CD14-positive monocyte (primary cell): ENCODE results near the gene POLR3A. TPM values are rescaled to one million over a fixed set of nuclear protein-coding genes. Genes with fewer than 3 reads are reported as not detected.

ENCODE experiments used
- DNase-seq, 3 donors: peaks; one replicate each; pipeline ENCODE4 v3.0.0-alpha.2; 2011 to 2022
- H2AFZ ChIP-seq: 2 replicates; pipeline ENCODE4 v1.6.0; 2012; ENCODE audit warnings: mild to moderate bottlenecking, low read depth, low read length, inconsistent platforms; ENCODE audit not compliant: insufficient read depth, poor library complexity, severe bottlenecking
- H3K27ac ChIP-seq, 2 donors: 1 replicate in 1 of 2; 2 replicates in 1 of 2; pipeline ENCODE4 v1.5.1; 2012 to 2013; ENCODE audit warnings: low read length in 2 of 2, control low read depth in 1 of 2, inconsistent platforms in 1 of 2, low read depth in 1 of 2, mild to moderate bottlenecking in 1 of 2
- H3K27me3 ChIP-seq, 2 donors: one replicate each; pipeline versions ENCODE4 v1.6.0 to v1.6.1; 2011 to 2013; ENCODE audit warnings: low read length in 2 of 2; ENCODE audit not compliant: control insufficient read depth in 2 of 2, insufficient read depth in 2 of 2
- H3K36me3 ChIP-seq, 2 donors: replicated peaks in 1 of 2; 1 replicate in 1 of 2; 2 replicates in 1 of 2; pipeline versions ENCODE4 v1.5.1 to v1.6.1; 2012 to 2013; ENCODE audit warnings: low read length in 2 of 2, control low read depth in 1 of 2, inconsistent platforms in 1 of 2, mild to moderate bottlenecking in 1 of 2; ENCODE audit not compliant: insufficient read depth in 2 of 2, control insufficient read depth in 1 of 2
- H3K4me1 ChIP-seq, 2 donors: 1 replicate in 1 of 2; 2 replicates in 1 of 2; pipeline versions ENCODE4 v1.5.1 to v1.6.1; 2012 to 2013; ENCODE audit warnings: low read length in 2 of 2, control low read depth in 1 of 2, inconsistent platforms in 1 of 2, mild to moderate bottlenecking in 1 of 2, moderate library complexity in 1 of 2; ENCODE audit not compliant: insufficient read depth in 2 of 2, control insufficient read depth in 1 of 2
- H3K4me2 ChIP-seq: replicated peaks from 2 replicates; pipeline ENCODE3; 2012; ENCODE audit warnings: low read length, moderate library complexity, mild to moderate bottlenecking; ENCODE audit not compliant: poor library complexity, severe bottlenecking; ENCODE audit errors: extremely low read depth
- H3K4me3 ChIP-seq, 3 experiments: fragments of 200-600 bp in 1 of 3; sonication (generic) in 1 of 3; replicated peaks in 1 of 3; 1 replicate in 2 of 3; 2 replicates in 1 of 3; pipeline ENCODE4 v1.5.1; 2011 to 2013; ENCODE audit warnings: low read length in 3 of 3, mild to moderate bottlenecking in 3 of 3, control low read depth in 2 of 3, low read depth in 2 of 3, inconsistent platforms in 1 of 3, moderate library complexity in 1 of 3
- H3K79me2 ChIP-seq: 2 replicates; pipeline ENCODE4 v1.6.0; 2012; ENCODE audit warnings: mild to moderate bottlenecking, control low read depth, inconsistent platforms, low read length, moderate library complexity; ENCODE audit not compliant: insufficient read depth
- H3K9ac ChIP-seq: 2 replicates; pipeline ENCODE4 v1.6.0; 2017; ENCODE audit warnings: low read length, mild to moderate bottlenecking; ENCODE audit not compliant: insufficient read depth, poor library complexity, severe bottlenecking
- H3K9me3 ChIP-seq, 2 donors: replicated peaks in 1 of 2; 1 replicate in 1 of 2; 2 replicates in 1 of 2; pipeline versions ENCODE4 v1.5.1 to v1.6.1; 2012 to 2013; ENCODE audit warnings: low read length in 2 of 2, control low read depth in 1 of 2; ENCODE audit not compliant: control insufficient read depth in 1 of 2, insufficient read depth in 1 of 2
- H4K20me1 ChIP-seq: 2 replicates; pipeline ENCODE4 v1.6.0; 2012; ENCODE audit warnings: mild to moderate bottlenecking, low read length, control low read depth, moderate library complexity; ENCODE audit not compliant: insufficient read depth
- H3K27ac Mint-ChIP-seq, 7 donors: one replicate each; pipeline ENCODE4 v1.8.0; 2020; ENCODE audit warnings: mild to moderate bottlenecking in 7 of 7, mixed read lengths in 7 of 7, moderate library complexity in 6 of 7, inconsistent platforms in 2 of 7
- H3K27me3 Mint-ChIP-seq, 3 donors: one replicate each; pipeline ENCODE4 v1.8.0; 2021 to 2022; ENCODE audit warnings: low read depth in 3 of 3, mild to moderate bottlenecking in 3 of 3, mixed read lengths in 3 of 3, moderate library complexity in 3 of 3, inconsistent platforms in 1 of 3
- H3K36me3 Mint-ChIP-seq, 2 donors: one replicate each; pipeline ENCODE4 v1.8.0; 2020; ENCODE audit warnings: mixed read lengths in 2 of 2, inconsistent platforms in 1 of 2, mild to moderate bottlenecking in 1 of 2
- H3K4me1 Mint-ChIP-seq: one replicate; pipeline ENCODE4 v1.8.0; 2020; ENCODE audit warnings: mild to moderate bottlenecking, mixed read lengths
- H3K4me3 Mint-ChIP-seq, 2 donors: one replicate each; pipeline ENCODE4 v1.8.0; 2020; ENCODE audit warnings: mild to moderate bottlenecking in 2 of 2, mixed read lengths in 2 of 2, moderate library complexity in 1 of 2
- H3K9me3 Mint-ChIP-seq, 7 donors: one replicate each; pipeline ENCODE4 v1.8.0; 2020 to 2022; ENCODE audit warnings: mixed read lengths in 7 of 7, mild to moderate bottlenecking in 6 of 7, moderate library complexity in 6 of 7, inconsistent platforms in 2 of 7
- CTCF ChIP-seq: fragments of 200-600 bp; IDR thresholded peaks from one replicate; pipeline ENCODE4 v1.8.0; 2022; ENCODE audit warnings: antibody characterized with exemption, mild to moderate bottlenecking
- WGBS: methylation state at CpG from one replicate; pipeline ENCODE4 v1.1.5; 2013; ENCODE audit warnings: missing lambda C conversion rate; ENCODE audit not compliant: insufficient coverage; 5-methylcytosine and 5-hydroxymethylcytosine counted together
- intact Hi-C, 2 donors: fragments of 100-400 bp; cut with micrococcal nuclease; formaldehyde crosslinking; loops; one replicate each; pipeline versions ENCODE4 v1.15.0 to v1.15.1; 2023
- polyA plus RNA-seq, 3 donors: library from polyadenylated mRNA; depleted of rRNA in 1 of 3; unstranded in 2 of 3; stranded (reverse) in 1 of 3; fragments of 300-500 nt in 2 of 3; fragments of >200 nt in 1 of 3; fragmentation: Illumina TruSeq in 2 of 3; gene quantifications; 1 replicate in 2 of 3; 2 replicates in 1 of 3; pipeline ENCODE4 v1.2.3, GENCODE V29; 2012 to 2021

POLR3A gene
- polyA plus RNA-seq, 3 donors, result 2.7 to 5.2 (median 4.7) TPM

- peaks cover 0 to 2% (median 1%) of the 10 kb centered on the region in 3 donors for H3K27me3 Mint-ChIP-seq
- no peaks in the 10 kb centered on the region for H3K27me3 ChIP-seq
- peak overlapping the region in 2 of 7 donors; percentile 36 to 54 for H3K27ac Mint-ChIP-seq
- no peak overlapping the region for H3K4me3 ChIP-seq
- peaks cover 63 to 64% of the 10 kb centered on the region in 2 donors for H3K36me3 Mint-ChIP-seq
- H3K9me3 Mint-ChIP-seq, result no peaks in the 10 kb centered on the region
- DNase-seq, result no peak
- H3K4me3 Mint-ChIP-seq, result no peak overlapping the region
- WGBS, result 82% methylated on average over 5 of the region's 5 CpGs
- H3K27ac ChIP-seq, result peak overlapping the region in 1 of 2 donors; percentile 4
- intact Hi-C loops, result loop anchor here in 1 of 2 donors (10.0 kb wide), 1 partner anchor 703 kb away; no protein-coding TSS in a partner anchor
- no peak for TF ChIP-seq CTCF
- H3K4me1 ChIP-seq, result peaks cover 0 to 4% of the 10 kb centered on the region in 2 donors
- H3K4me1 Mint-ChIP-seq, result peaks cover 16% of the 10 kb centered on the region
- H2AFZ ChIP-seq, result no peak overlapping the region
- H3K9ac ChIP-seq, result no peak overlapping the region
- peaks cover 44% of the 10 kb centered on the region for H3K79me2 ChIP-seq
- H3K9me3 ChIP-seq, result no peaks in the 10 kb centered on the region
- H4K20me1 ChIP-seq, result peaks cover 73% of the 10 kb centered on the region
- H3K36me3 ChIP-seq, result peaks cover 64 to 71% of the 10 kb centered on the region in 2 donors
- H3K4me2 ChIP-seq, result no peak overlapping the region
These were observed 12.1 kb upstream of the POLR3A start for GRCh38 chr10:78041170-78042057.

GRCh38 chr10:78039743-78040142 is 10.4 kb upstream of the POLR3A start:
- Histone ChIP-seq H3K4me3 (no peak overlapping the region), H3K27ac (no peak overlapping the region), H3K9ac (no peak overlapping the region), H3K36me3 (peaks cover 77 to 86% of the 10 kb centered on the region in 2 donors), H3K9me3 (no peaks in the 10 kb centered on the region), H3K27me3 (no peaks in the 10 kb centered on the region), H3K4me1 (peaks cover 2 to 5% of the 10 kb centered on the region in 2 donors), H3K4me2 (no peak overlapping the region), H2AFZ (no peak overlapping the region), H4K20me1 (peaks cover 90% of the 10 kb centered on the region), H3K79me2 (peaks cover 61% of the 10 kb centered on the region)
- H3K4me3 Mint-ChIP-seq, result no peak overlapping the region
- peaks cover 22% of the 10 kb centered on the region for H3K4me1 Mint-ChIP-seq
- no peaks in the 10 kb centered on the region for H3K9me3 Mint-ChIP-seq
- H3K36me3 Mint-ChIP-seq, result peaks cover 77 to 79% of the 10 kb centered on the region in 2 donors
- intact Hi-C loops, result loop anchor here in 1 of 2 donors (10.0 kb wide), 1 partner anchor 705 kb away; no protein-coding TSS in a partner anchor
- no peak for TF ChIP-seq CTCF
- no peak for DNase-seq
- 93% methylated on average over 2 of the region's 3 CpGs for WGBS
- H3K27me3 Mint-ChIP-seq, result no peaks in the 10 kb centered on the region
- H3K27ac Mint-ChIP-seq, result peak overlapping the region in 1 of 7 donors; percentile 16
